GM21360 (cell line): Measurements from ENCODE around the gene DOCK4.

Experiments
- ATAC-seq: cut with Tn5 transposase; IDR thresholded peaks from one replicate; pipeline ENCODE4 v1.9.1; 2021; ENCODE audit warnings: mild to moderate bottlenecking, moderate library complexity; ENCODE audit not compliant: unreplicated experiment

The DOCK4 gene

DNA sequence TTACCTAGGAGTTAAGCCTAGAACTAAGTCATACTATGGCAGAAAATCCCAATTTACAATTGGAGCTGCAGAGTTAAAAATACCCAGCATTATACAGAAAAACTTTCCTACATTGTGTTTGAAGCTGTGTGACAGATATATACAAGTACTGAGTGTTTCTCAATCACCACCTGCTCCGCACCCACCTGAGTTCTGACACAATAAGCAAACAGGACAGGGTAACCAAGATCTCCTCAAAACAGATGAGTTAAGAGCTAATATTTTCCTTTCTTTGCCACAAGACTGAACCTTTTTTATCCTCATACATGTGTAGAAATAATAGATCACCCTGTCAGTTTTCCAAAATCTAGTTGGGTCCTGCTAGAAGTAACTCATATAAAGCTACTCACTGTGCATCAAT, 186.3 kb downstream of the DOCK4 start:
- no peak for ATAC-seq

DNA sequence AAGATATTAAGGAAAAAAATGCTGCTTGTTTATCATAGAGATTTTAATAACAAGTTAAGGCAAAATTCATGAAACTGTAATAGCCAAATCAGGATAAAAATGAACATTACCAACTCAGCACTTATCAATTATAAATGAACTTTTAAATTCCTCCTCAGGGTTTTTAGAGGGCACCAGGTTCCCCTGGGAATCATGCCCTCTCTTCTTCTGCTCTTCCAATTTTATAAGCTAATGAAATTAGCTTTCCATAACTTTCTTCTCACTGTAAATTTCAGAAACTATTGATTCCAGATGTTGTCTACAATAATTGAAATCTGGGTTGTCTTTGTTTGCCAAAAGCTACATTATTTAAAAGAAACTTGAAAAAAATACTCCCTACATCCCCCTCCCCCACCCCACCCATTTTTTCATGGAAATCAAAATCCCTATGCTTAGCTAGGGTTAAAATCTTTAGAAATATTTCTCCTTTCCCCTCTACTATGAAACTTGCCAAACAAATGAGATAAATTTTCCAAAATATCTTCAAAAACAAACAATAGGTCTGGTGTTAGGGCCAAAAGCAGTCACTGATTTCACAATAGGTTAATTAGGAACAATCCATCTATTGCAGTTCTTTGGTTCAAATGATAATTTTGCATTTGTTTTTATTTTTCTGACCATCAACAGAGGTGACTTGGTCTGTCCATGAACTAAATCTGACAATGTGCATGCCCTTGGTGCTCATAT, 187.7 kb downstream of the DOCK4 start:
- ATAC-seq: no peak

GRCh38 chr7:112015146-112015545, 191.1 kb downstream of the DOCK4 start:
- no peak for ATAC-seq

GRCh38 chr7:112014347-112014746, 191.9 kb downstream of the DOCK4 start:
- no peak for ATAC-seq

- no peak for ATAC-seq
Measured at GRCh38 chr7:112013274-112013673, 192.9 kb downstream of the DOCK4 start.

GRCh38 chr7:112012242-112012641, 194.0 kb downstream of the DOCK4 start:
- ATAC-seq: no peak

- ATAC-seq: no peak
Measured at GRCh38 chr7:112010994-112011393, 195.2 kb downstream of the DOCK4 start.

- no peak for ATAC-seq
Measured at GRCh38 chr7:112010109-112010508, 196.1 kb downstream of the DOCK4 start.

GRCh38 chr7:112009081-112009480, 197.1 kb downstream of the DOCK4 start:
- no peak for ATAC-seq

GRCh38 chr7:112007185-112007584, 199.0 kb downstream of the DOCK4 start:
- no peak for ATAC-seq

DNA sequence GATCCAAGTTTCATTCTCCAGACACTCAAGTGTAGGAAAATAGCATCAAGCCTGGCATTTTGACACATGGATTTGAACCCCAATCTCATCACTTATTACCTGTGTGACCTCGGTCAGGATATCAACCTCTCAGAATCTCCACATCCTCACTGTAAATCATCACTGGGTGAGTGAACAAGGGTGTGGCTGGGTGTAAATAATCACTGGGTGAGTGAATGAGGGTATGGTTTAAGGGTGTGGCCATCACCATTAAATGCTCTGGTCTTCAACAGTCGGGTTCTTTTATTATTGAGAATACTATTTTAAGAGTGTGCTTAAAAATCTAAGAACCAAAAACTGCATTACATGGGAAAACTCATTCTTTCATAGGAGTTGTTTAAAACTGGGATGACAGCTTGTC, 200.1 kb downstream of the DOCK4 start:
- ATAC-seq: no peak

DNA sequence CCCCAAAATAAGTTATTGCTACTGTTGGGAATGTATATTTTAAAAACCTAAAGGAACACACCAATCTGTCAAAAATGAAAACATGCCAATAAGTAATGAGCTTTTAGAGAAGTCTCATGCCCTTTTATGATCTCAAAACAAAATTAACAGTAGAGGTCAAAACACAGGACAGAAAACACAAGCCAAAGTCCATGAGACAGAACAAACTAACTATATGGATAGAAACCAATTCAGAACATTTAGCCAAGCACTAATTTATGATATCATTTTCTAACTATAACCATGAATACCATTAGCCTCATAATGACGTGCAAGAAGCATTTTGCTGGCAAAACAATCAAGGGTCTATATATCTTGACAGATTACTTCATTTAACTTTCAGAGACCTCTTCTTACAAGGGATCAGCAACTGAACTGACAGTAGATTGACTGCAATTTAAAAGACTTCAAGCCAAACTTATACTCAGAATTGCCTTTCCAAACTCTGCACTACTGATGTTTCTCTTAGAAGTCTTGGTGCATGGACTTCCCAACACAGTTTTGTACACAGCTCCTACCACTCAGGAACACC, 200.9 kb downstream of the DOCK4 start:
- ATAC-seq: no peak

DNA sequence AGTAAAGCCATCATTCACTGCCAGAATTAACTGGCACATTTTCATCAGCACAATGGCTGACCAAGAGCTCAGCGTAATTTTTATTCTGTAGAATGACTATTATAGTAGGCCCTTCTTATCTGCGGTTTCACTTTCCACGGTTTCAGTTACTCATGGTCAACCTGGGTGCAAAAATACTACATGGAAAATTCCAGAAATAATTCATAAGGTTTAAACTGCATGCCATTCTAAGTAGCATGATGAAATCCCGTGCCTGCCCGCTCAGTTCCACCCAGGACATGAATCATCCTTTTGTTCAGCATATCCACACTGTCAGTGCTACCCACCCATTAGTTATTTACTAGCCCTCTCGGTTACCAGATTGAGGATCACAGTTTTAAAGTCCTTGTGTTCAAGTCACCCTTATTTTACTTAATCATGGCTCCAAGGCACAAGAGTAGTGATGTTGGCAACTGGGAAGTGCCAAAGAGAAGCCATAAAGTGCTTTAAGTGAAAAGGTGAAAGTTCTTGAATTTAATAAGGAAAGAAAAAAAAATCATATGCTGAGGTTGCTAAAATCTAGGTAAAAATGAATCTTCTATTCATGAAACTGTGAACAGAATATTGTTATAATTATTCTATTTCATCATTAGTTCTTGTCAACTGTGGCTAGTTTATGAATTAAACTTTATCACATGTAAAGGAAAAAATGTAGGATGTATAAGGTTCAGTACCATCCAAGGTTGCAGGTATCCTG, 204.9 kb downstream of the DOCK4 start:
- ATAC-seq: no peak

- ATAC-seq: no peak
Measured at GRCh38 chr7:111998326-111998725, 207.9 kb downstream of the DOCK4 start.

DNA sequence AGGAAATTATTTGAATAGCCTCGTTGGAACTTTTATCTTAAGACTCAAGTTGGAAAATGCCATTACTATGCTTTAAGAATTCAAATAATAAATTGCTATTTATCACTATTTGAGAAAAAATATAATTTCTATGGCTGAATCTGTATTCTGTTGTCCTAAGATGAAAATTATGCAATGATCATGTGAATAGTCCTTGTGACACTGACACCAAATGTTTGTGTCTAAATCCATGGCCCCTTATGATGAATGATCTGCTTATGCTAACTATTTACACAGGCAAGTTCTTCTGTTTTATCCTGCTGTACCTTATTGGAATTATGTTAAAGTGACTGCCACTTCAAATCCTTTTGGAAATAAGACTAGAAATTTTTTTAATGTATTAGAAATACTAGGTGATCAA, 208.7 kb downstream of the DOCK4 start:
- ATAC-seq: no peak

GRCh38 chr7:111992601-111993000, 213.6 kb downstream of the DOCK4 start:
- ATAC-seq: no peak

- no peak for ATAC-seq
Measured at GRCh38 chr7:111990643-111991042, 215.6 kb downstream of the DOCK4 start.

- no peak for ATAC-seq
Measured at GRCh38 chr7:111987886-111988285, 218.3 kb downstream of the DOCK4 start.

DNA sequence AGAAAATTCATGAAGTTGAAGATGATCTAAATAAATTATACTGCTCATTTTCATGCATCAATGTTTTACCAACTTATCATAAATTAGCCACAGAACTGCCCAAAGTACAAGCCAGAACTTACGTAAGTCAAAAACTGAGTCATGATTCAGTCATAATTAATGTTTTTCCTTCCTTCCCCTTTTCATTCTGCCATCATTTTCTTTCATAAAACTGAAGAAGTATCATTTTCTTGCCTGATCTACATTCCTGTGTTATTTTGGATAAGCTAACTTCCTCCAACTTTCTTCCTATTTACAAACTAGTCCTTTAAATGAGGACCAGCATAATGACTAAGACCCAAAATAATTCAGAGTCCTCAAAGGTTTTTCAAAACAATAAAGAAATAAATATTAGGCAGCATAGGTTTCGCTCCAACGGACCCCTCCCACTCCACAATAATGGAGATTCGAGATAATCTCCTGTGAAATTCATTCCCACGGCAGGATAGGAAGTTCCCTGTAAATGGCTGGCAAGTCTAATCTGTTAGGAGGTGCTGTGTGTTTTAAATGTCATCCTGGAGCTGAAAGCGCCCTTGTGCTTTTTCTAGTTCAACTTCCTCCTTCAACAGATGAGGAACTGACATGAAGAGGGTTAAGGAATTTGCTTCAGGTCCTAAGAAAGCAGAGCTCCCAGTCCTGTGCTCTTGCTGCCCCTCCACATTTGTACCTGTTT, 218.9 kb downstream of the DOCK4 start:
- ATAC-seq: no peak

DNA sequence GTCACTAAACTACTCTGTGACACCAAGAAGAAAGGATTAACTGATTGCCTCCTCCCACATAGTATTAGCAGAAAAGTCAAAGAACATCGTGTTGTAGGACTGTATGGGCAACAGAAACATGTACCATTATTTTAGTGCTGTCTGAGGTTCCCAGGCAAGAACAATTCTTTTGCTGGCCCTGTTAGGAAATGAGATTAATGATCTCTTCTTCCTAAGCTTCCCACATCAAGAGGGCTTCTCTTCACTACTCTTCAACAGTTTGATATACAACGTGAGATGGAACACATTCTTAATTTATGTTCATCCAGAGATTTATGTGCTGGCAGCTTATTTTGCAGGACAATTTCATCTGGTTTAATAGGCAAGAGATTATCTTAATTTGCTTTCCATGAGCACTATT, 219.6 kb downstream of the DOCK4 start:
- no peak for ATAC-seq

GRCh38 chr7:111985798-111986197, 220.4 kb downstream of the DOCK4 start:
- ATAC-seq: no peak

DNA sequence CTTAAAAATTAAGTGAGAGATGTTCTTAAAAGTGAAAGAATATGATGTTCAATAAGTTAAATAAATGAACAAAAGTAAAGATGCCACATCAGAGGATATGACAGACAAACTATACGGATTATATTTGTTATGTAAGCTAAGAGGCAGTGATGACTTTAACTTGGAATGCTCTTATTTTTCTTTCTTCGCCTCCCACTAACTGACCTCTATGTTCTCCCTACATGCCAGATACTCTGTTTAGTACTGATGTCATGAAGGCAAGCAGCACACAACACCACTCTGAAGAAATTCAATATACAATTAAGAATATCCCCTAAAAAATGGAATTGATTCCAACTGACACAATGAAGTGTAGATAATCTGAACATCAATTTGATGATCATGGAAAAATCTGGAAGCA, 223.4 kb downstream of the DOCK4 start:
- no peak for ATAC-seq
